Smooth muscle cell of the brain vasculature (primary cell): ENCODE results near the gene WNT6.

Source experiments
- DNase-seq: peaks from one replicate; pipeline ENCODE4 v3.0.0-alpha.2; 2012; ENCODE audit warnings: low read depth, low spot score

WNT6 gene

GRCh38 chr2:218877891-218878290, 18.3 kb downstream of the WNT6 start:
- no peak for DNase-seq

GRCh38 chr2:218878486-218878885, 18.9 kb downstream of the WNT6 start:
- no peak for DNase-seq

GRCh38 chr2:218878926-218879761, 19.5 kb downstream of the WNT6 start:
- no peak for DNase-seq

- DNase-seq: no peak
Observed at GRCh38 chr2:218879776-218880101, 20.1 kb downstream of the WNT6 start.

GRCh38 chr2:218880102-218880858, 20.7 kb downstream of the WNT6 start, which contains the start of gene WNT10A:
Gene WNT10A, plus strand, starts transcription at chr2:218880852. Its CDS starts 144 bp downstream, at chr2:218880996.
- no peak for DNase-seq

- no peak for DNase-seq
Observed at GRCh38 chr2:218880859-218881594, 21.4 kb downstream of the WNT6 start.

GRCh38 chr2:218881744-218882460, 22.3 kb downstream of the WNT6 start:
- no peak for DNase-seq

- no peak for DNase-seq
Observed at GRCh38 chr2:218882461-218882816, 22.8 kb downstream of the WNT6 start.

- DNase-seq: no peak
Observed at GRCh38 chr2:218882866-218883366, 23.3 kb downstream of the WNT6 start.

- no peak for DNase-seq
Observed at GRCh38 chr2:218883491-218884490, 24.2 kb downstream of the WNT6 start.

GRCh38 chr2:218884519-218884918, 24.9 kb downstream of the WNT6 start:
- DNase-seq: no peak

- no peak for DNase-seq
Observed at GRCh38 chr2:218885981-218886947, 26.7 kb downstream of the WNT6 start.

- no peak for DNase-seq
Observed at GRCh38 chr2:218887079-218887478, 27.5 kb downstream of the WNT6 start.

- no peak for DNase-seq
Observed at GRCh38 chr2:218888341-218888740, 28.7 kb downstream of the WNT6 start.

- no peak for DNase-seq
Observed at GRCh38 chr2:218889937-218890336, 30.3 kb downstream of the WNT6 start.

- no peak for DNase-seq
Observed at GRCh38 chr2:218890369-218890768, 30.8 kb downstream of the WNT6 start.

GRCh38 chr2:218891275-218892135, 31.9 kb downstream of the WNT6 start:
- DNase-seq: no peak
